GM12801 (cell line): ENCODE measurements around the gene PDE4D.

Experiments
- TF ChIP-seq, protein P1 (sequence below): IDR thresholded peaks from one replicate; pipeline ENCODE4 v1.5.1; 2011; ENCODE audit warnings: control low read depth; ENCODE audit not compliant: insufficient read length; ENCODE audit errors: extremely low read depth

PDE4D gene

DNA sequence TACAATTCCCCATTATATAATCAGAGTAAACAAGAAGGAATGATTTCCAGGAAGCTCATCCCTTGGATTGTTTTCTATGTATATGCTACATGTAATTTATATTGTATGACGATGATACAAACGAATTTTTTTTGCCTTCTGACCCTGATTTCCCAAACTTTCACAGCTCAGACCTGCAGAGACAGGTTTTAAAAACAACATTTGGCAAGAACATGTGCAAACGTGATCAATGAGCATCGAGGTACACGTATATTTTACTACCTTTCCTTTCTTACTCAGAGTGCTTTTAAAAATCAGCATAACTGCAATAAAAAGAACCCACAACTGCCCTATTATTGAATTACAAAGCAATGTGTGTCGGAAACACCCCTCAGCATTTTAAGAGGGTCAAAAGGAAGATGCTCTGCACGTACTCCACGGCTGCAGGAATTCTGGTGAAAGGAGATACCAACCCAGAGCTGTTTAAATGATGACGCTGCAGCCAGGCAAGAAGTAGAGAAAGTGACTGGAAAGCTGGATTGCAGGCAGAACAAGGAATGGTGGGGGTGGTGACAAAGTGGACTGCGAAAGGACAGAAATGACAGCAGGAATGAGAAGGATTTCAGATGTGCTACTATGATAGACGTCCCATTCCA lies 777.2 kb downstream of the PDE4D start:
- TF ChIP-seq, protein P1, sequence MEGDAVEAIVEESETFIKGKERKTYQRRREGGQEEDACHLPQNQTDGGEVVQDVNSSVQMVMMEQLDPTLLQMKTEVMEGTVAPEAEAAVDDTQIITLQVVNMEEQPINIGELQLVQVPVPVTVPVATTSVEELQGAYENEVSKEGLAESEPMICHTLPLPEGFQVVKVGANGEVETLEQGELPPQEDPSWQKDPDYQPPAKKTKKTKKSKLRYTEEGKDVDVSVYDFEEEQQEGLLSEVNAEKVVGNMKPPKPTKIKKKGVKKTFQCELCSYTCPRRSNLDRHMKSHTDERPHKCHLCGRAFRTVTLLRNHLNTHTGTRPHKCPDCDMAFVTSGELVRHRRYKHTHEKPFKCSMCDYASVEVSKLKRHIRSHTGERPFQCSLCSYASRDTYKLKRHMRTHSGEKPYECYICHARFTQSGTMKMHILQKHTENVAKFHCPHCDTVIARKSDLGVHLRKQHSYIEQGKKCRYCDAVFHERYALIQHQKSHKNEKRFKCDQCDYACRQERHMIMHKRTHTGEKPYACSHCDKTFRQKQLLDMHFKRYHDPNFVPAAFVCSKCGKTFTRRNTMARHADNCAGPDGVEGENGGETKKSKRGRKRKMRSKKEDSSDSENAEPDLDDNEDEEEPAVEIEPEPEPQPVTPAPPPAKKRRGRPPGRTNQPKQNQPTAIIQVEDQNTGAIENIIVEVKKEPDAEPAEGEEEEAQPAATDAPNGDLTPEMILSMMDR = no peak

DNA sequence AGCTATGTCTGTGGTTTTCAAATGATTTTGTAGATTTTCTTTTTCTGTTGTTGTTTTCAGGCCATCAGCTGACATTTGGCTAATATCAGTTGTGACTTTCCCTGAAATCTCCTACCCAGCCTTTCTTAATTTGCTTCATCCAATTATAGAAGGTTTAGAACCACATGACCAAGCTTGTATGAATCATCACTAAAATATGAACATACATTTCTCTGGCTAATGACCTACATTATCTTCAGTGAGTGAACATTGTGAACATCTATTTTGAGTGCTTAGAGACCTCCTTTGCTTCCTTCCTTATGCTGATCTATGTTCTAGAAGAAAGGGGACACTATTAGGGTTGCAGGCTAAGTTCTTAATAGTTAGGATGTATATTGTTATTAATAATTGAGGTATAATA lies 778.2 kb downstream of the PDE4D start:
- TF ChIP-seq, protein P1 = no peak

DNA sequence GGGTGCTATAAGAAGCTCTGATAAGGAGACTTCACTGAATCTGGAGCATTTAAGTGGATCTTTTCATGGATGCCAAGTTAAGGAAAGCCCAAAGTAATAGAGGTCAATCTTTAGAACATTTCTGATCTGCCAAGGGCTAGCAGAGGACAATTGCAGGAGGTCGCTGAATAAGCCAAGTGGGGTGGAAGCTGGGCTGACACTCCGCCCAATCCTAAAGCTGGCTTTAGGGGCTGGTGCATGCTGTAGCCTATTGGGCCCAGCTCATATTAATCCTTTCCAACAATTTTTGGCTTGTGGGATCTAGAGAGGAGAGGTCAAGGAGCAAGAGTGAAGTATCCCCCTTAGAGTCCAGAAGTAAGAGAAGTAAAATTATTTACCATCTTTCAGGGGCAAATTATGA lies 784.1 kb downstream of the PDE4D start:
- TF ChIP-seq, protein P1 = no peak

DNA sequence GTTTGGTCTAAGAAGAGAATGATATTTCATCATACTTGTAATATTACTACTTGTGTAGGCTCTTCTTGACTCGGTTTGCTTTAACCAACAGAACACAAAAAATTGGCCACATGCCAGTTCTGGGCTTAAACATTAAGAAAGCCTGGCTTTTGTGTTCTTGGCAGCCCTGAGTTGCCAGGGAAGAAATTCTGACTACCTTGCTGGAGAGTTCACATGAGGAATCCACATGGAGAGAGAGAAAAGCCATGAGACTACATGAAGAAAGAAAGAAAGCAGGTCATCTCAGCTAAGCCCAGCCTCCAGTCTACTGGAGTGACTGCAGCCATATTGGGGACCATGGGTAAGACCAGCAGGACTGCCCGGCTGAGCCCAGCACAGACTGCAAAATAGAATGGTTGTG lies 785.8 kb downstream of the PDE4D start:
- TF ChIP-seq, protein P1 = no peak

DNA sequence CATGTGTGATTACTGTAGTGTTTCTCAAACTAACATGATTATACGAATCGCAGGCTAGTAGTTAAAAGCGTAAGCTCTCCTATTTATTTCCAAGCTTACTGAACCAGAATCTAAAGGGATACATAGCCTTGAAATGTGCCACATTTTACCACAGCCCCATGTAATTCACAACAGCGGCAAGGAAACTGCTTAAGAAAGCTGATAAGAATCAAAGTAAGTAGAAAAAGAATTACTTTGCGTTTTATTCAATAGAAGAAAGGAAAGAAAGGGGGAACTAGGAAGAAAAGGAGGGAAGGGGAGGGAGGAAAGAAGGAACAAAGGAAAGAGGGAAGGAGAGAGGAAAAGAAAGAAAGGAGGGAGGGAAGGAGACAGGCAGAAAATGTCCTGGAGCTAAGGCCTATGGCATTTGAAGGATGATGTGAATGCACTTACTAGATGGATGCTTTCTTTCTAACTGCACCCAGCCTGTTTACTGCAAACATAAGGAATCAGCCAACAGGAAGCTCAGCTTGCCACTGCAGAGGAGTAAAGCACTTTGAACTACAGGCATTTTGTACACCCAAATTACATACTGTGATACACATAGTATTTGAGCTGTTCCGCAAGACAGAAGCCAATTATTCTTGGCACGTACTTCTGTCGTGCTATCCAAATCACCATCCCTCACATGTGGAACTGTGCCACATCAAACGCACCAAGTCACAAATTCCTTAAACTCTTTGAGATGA lies 789.0 kb downstream of the PDE4D start:
- TF ChIP-seq, protein P1 = no peak

GRCh38 chr5:59103303-59103702 lies 790.2 kb downstream of the PDE4D start:
- TF ChIP-seq, protein P1 = no peak

DNA sequence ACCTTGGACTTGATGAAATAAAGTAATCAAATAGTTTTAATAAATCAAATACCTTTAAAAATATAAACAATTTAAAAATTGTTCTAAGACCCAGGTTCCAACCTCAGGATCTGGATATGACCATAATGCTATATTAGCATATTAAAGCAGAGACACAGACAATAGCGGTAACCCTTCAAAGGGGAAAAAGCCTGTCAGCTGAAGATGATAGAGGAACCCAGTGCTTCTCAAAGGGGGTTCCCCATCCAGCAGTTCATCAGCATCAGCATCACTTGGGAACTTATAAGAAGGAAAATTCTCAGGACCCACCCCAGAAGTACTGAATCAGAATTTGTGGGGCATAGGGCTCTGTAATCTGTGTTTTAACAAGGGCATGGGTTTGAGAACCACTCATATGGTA lies 791.1 kb downstream of the PDE4D start:
- TF ChIP-seq, protein P1 = no peak
